ENCODE results near the gene KRTAP5-6.

The KRTAP5-6 gene

GRCh38 chr11:1734641-1735081 is 37.7 kb downstream of the KRTAP5-6 start:
- no peak for DNase-seq

DNA sequence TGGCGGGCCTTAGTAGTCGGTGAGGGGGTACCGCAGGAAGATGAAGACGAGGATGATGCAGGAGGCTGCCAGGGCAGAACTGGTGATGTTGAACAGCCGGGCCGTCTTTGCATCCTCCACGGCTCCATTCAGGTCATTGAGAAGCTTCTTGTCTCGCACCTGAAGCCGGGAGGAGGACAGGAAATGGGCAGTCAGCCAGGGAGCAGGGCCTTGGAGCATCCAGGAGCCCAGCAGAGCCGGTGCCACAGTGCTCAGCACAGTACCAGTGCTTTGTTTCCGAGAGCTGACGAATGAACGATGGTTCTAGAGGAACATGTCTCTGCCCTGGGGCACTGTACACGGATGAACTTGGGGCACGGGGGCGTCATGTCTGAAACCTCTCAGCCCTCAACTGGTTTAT is 38.3 kb downstream of the KRTAP5-6 start:
- DNase-seq, result no peak

- DNase-seq, result no peak
Observed at GRCh38 chr11:1736447-1736992, 39.5 kb downstream of the KRTAP5-6 start.

DNA sequence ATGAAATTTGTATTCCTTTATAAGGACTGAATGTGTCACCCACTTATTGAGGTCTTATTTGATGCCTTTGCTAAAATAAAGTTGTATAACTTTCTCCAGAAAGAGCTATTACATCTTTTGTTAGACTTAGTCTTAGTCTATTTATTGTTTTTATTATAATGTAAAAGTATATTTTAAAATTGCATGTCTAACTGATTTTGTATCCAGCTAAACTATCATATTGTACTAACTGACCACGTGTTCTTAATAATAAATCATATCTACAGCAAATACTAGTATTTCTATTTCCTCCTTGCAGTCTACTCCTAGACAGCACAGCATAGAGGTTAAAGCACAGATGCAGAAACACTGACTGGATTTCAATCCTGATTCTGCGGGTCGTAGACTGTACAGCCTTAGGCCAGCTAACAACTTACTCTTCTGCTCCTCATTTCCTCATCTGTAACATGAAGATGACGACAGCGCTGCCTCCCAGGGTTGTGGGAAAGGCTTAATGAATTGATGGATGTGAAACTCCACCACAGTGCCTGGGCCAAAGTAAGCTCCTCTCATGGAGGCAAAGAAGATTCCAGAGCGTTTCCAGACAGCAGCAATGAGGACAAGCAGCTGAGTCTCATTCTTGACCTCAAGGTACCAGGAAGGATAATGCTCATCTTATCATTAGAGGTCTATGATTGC is 40.2 kb downstream of the KRTAP5-6 start:
- no peak for DNase-seq

DNA sequence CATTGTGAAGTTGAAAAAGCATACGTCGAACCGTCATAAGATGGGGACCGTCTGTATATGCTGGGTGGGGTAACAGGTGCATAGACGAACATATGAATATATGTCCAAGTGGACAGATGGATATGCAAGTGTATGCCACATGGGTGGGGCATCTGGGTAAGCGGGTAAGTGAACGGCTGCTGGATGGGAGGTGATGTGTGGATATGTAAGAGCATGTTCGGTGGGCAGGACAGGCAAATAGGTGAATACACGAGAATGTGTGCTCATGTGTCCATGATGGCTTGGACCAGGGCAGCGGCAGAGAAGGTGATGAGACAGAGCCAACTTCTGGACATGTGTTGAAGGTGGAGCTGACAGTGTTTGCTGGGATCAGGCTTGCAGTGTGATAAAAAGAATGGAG is 41.4 kb downstream of the KRTAP5-6 start:
- no peak for DNase-seq

GRCh38 chr11:1739576-1739975 is 42.6 kb downstream of the KRTAP5-6 start:
- DNase-seq, result no peak

DNA sequence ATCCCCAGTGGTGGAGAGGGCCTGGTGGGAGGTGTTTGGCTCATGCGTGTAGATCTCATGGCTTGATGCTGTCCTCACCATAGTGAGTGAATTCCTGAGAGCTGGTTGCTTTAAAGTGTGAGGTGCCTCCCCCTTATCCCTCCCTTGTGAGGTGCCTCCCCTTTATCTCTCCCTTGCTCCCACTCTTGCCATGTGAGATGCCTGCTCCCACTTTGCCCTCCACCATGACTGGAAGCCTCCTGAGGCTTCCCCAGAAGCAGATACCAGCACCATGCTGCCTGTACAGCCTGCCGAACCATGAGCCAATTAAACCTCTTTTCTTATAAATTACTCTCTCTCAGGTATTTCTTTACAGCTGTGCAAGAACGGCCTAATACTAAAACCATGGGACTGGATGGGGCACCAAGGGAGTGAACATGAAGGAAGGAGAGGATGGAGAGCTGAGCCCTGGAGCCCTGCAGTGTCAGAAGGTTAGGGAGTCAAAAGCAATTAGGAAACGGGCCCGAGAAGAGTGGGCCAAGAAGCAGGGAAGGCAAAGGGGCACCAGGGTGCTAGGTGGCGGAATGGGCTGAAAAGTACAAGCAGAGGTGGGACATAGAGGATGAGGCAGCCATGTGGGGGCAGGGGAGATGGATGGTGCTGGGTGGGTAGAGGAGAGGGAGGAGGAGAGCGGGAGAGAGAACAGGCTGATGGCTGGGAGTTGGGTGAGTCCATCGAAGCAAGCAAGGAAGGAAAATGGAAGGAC is 44.0 kb downstream of the KRTAP5-6 start:
- no peak for DNase-seq

GRCh38 chr11:1741741-1742140 is 44.7 kb downstream of the KRTAP5-6 start:
- DNase-seq, result no peak

DNA sequence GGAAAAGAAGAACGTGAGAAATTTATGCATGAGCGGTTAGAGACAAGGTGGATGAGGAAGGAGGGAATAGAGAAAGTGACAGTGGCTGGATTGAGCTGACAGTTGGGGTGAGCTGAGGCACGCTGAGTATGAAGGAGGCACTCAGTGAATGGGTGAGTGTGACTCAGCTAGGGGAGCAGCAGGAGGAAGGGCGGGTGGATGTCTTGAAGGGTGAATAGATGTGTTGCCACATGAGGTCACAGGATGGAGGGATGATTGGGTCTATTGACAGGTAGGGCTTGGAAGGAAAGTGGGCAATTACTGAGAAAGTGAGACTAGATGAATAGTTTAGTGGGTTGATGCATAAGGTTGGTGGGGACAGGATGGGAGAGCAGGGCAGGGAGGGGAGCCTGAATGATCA is 45.4 kb downstream of the KRTAP5-6 start:
- no peak for DNase-seq

- no peak for DNase-seq
Observed at GRCh38 chr11:1742869-1743584, 46.0 kb downstream of the KRTAP5-6 start.

GRCh38 chr11:1743585-1744136 is 46.7 kb downstream of the KRTAP5-6 start:
- DNase-seq, result no peak

- no peak for DNase-seq
Observed at GRCh38 chr11:1744137-1744886, 47.3 kb downstream of the KRTAP5-6 start.

GRCh38 chr11:1744891-1745700 is 48.1 kb downstream of the KRTAP5-6 start:
- DNase-seq, result no peak

DNA sequence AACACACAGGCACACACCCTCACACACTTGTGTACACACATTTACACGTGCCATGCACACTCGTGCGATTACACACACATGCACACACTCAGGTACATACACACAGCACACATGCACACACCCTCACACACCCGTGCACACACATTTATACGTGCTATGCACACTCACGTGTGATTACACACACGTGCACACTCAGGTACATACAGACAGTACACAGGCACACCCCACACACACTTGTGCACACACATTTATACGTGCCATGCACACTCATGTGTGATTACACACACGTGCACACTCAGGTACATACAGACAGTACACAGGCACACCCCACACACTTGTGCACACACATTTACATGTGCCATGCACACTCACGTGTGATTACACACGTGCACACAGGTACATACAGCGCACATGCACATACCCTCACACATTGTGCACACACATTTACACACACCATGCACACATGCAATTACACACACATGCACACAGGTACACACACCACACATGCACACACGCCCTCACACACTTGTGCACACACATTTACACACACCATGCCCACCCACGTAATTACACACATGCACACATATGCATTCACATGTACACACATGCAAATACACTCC is 48.8 kb downstream of the KRTAP5-6 start:
- DNase-seq, result no peak

DNA sequence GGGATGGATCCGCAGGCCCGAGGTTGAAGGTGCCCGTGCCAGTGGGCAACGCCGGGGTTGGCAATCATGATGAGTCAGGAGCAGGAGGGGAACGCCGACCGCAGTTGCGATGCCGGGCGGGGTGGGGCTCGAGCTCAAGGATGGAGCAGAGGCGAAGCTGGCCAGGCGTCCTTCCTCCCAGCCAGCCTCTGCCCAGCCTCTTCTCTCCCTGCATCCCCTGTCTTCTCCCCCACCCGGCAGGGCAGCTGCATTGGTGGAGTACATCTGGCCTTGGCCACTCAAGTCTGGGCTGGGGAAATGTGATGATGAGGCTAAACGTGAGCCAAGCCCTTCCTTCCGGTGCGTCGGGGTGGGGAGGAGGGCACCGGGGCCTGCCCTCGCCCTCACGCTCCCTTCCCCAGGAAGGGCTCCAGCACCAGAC is 49.5 kb downstream of the KRTAP5-6 start:
- no peak for DNase-seq

DNA sequence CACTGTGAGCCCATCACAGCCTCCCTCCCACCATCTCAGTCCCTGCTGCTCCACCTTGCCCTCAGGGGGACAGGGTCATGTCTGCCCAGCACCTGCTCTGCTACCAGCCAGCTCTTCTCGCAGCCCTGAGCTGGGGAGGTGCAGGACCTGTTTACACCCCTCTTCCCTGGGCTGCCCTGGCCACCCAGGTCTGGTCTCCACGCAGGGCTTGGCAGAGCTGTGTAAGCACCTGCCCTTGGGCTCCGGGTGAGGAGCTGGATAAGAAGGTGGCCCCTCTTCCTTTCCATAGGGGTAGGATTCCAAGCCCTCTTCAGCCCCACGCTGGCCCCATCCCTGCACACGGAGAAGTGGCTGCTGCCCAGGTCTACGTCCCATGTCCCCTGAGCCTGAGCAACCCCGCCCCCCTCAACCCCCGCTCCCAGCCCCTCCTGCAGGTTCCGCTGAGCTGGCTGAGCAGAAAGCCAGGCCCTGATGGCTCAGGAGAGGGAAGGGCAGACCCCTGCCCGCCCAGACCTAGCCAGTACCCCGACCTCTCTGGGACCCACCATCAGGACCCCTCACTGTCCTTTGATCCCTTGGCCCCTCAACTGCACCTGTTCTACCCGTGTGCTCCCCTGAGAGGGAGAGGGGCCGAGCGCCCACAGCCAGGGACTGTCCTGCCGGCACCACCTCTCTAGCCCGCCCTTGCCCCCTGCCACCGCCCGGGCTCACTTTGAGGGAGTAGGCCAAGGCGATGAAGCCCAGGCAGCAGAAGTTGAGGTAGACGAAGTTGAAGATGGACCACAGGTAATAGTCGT is 50.2 kb downstream of the KRTAP5-6 start:
- DNase-seq, result no peak
